HFF-Myc (cell line): Measurements from ENCODE around the gene MAPKBP1.

Source experiments
- DNase-seq: peaks from one replicate; pipeline ENCODE4 v3.0.0-alpha.2; 2011; ENCODE audit warnings: low read depth; ENCODE audit errors: extremely low read depth
- H3K4me3 ChIP-seq: replicated peaks from 2 replicates; pipeline ENCODE4 v1.5.1; 2011; ENCODE audit warnings: low read depth, mild to moderate bottlenecking, control low read depth, low read length
- TF ChIP-seq, protein P1 (sequence below): IDR thresholded peaks from 2 replicates; pipeline ENCODE4 v1.5.1; 2012; ENCODE audit warnings: mild to moderate bottlenecking, low read depth, low read length, control low read depth; ENCODE audit errors: missing control alignments

The MAPKBP1 gene

DNA sequence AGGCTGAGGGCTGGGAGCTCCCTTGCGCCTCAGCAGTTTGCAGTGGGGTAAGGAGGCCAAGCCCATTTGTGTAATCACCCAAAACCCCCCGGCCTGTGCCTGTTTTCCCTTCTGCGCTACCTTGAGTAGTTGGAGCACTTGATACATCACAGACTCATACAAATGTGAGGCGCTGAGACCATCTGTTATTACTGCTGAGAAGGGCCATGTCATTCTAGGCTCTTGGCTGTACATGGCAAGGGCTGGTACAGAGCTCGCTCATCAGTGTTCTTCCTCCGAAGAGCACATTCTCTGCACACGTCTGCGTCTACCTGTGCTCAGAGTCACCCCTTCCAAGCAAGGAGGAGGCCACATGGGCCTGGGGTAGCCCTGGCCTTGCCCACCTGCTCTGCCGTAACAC is 73.7 kb downstream of the MAPKBP1 start:
- no peak overlapping the region for H3K4me3 ChIP-seq
- TF ChIP-seq, protein P1, sequence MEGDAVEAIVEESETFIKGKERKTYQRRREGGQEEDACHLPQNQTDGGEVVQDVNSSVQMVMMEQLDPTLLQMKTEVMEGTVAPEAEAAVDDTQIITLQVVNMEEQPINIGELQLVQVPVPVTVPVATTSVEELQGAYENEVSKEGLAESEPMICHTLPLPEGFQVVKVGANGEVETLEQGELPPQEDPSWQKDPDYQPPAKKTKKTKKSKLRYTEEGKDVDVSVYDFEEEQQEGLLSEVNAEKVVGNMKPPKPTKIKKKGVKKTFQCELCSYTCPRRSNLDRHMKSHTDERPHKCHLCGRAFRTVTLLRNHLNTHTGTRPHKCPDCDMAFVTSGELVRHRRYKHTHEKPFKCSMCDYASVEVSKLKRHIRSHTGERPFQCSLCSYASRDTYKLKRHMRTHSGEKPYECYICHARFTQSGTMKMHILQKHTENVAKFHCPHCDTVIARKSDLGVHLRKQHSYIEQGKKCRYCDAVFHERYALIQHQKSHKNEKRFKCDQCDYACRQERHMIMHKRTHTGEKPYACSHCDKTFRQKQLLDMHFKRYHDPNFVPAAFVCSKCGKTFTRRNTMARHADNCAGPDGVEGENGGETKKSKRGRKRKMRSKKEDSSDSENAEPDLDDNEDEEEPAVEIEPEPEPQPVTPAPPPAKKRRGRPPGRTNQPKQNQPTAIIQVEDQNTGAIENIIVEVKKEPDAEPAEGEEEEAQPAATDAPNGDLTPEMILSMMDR = no peak
- DNase-seq = no peak

DNA sequence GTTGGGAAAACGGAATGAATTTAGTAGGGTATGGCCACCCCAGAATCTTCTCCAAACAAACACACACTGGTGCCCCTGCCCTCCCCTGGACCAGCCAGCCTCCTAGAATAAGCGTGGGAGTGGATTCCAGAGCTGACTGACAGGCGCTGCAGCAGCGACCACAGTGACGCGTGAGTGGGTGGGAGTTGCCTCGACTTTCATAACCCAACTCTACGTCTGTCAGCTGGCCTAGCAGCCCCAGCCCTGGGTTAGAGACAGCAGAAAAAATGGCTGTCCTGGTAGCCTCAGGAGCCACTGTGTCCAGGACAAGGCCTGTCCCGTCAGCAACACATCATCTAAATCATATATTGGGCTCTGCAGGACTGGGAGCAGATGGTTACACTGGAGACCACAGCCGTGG is 74.3 kb downstream of the MAPKBP1 start:
- DNase-seq = no peak
- no peak overlapping the region for H3K4me3 ChIP-seq
- TF ChIP-seq, protein P1 = no peak

DNA sequence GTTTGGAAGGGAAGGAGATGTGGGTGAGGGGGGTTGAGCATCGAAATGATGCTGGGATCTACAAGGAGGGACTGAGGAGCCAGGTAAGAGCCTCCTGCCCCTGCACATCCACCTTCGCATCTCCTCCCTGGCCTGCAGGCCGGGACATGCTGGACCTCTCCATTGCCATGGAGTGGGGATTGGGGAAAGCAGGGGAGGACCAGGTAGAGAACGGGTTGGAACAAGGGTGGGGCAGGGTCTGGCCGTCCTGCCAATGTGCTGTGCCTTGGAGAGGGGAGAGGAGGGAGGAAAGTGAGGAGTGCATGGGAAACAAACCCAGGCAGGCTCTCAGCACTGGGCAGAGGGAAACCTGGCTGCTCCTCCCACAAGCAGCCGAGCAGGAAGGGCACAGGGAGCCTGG is 74.9 kb downstream of the MAPKBP1 start:
- TF ChIP-seq, protein P1 = no peak
- DNase-seq = no peak
- no peak overlapping the region for H3K4me3 ChIP-seq

DNA sequence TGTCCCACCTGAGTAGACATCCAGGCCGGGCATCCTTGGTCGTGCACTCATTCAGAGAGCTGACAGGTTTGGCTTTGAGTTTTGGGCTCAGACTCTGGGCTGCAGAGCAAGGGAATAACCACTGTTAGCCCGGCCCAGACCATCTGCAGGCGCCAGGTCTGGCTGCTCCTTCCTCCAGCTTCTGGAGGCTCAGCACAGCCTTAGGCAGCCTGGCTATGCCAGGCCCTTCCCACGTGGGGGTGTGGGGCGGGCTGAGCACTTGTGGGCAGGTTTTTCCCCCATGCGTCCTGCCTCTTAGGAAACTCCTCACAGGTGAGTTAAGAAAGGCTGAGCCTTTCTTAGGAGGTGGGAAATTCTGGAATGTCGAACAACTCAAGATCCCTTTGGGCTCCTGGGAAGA is 75.6 kb downstream of the MAPKBP1 start:
- no peak for DNase-seq
- no peak overlapping the region for H3K4me3 ChIP-seq
- TF ChIP-seq, protein P1 = no peak

DNA sequence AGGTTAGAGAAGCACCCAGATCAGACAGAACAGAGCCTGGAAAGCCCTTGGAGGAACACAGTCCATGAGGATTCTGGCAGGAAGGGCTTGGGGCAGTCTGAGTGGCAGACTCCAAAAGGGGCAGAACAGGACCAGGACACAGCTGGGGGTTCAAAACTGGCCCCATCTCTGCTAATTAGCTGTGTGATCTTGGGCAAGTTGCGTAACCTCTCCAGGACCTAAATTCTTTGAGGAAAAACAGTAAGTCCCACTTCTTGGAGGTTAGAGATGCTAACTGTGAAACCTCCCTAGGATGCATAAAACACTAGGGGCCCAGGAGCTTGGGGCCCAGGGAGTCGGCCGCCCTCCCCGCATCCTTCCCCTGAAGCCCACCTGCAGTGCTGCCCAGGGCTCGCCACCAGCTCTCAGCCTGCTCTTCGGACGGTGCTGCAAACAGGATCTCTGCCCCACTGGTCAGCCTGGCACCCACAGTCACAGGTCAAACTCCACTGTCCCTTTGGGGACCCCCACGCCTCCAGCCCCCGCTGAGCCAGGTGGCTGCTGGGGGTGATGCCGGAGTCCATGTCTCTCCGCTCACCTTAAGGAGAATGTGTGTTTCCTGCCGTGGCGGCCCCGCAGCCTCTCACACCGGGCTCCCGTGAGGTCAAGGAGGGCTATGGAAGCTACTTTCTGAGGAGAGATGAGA is 76.3 kb downstream of the MAPKBP1 start:
- TF ChIP-seq, protein P1 = no peak
- DNase-seq = no peak
- H3K4me3 ChIP-seq = no peak overlapping the region

DNA sequence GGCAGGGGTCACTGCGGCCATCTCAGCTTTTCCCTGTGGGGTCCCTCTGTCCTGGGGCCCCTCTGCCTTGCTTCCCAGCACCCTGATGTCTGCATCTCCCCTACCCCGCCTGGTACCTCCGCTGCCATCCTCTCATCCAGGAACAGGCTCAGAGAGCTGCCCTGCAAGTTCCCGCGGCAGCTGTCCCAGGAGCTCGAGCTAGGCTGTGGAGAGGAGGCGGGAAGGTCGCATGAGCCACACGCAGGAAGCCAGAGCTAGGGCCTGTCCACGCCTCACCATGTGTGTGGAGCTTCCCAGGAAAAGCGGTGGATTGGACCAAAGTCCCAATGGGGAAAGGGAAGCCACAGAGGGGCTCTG is 76.9 kb downstream of the MAPKBP1 start:
- DNase-seq = no peak
- H3K4me3 ChIP-seq = no peak overlapping the region
- TF ChIP-seq, protein P1 = no peak
